OCI-LY1 (cell line): ENCODE results near the gene PHOX2A.

Experiments used
- H2AFZ ChIP-seq: fragments of 200-600 bp; sonication (generic), shearing (Covaris generic); 2 replicates; pipeline ENCODE4 v1.6.0; 2014; ENCODE audit warnings: antibody characterized with exemption, mild to moderate bottlenecking, low read length
- H3F3A ChIP-seq: fragments of 200-600 bp; sonication (generic), shearing (Covaris generic); 2 replicates; pipeline ENCODE4 v1.6.0; 2014; ENCODE audit warnings: mild to moderate bottlenecking, antibody characterized with exemption, low read length, moderate library complexity; ENCODE audit not compliant: insufficient read depth
- H3K27ac ChIP-seq: fragments of 200-600 bp; sonication (generic); 2 replicates; pipeline ENCODE4 v1.5.1; 2014; ENCODE audit warnings: low read length, mixed run types, mild to moderate bottlenecking, low read depth; ENCODE audit not compliant: poor library complexity, severe bottlenecking
- H3K27me3 ChIP-seq: fragments of 200-600 bp; sonication (generic); 2 replicates; pipeline ENCODE4 v1.6.0; 2014; ENCODE audit warnings: antibody characterized with exemption, mild to moderate bottlenecking, low read length, moderate library complexity; ENCODE audit not compliant: insufficient read depth
- H3K36me3 ChIP-seq: fragments of 200-600 bp; sonication (generic); 2 replicates; pipeline ENCODE4 v1.6.1; 2014; ENCODE audit warnings: mild to moderate bottlenecking, antibody characterized with exemption, low read length, moderate library complexity, mixed read lengths; ENCODE audit not compliant: insufficient read depth
- H3K4me1 ChIP-seq: fragments of 200-600 bp; sonication (generic); 2 replicates; pipeline ENCODE4 v1.5.1; 2014; ENCODE audit warnings: mild to moderate bottlenecking, low read length, moderate library complexity; ENCODE audit not compliant: insufficient read depth, severe bottlenecking
- H3K4me2 ChIP-seq: fragments of 200-600 bp; sonication (generic), shearing (Covaris generic); 2 replicates; pipeline ENCODE4 v1.6.1; 2014; ENCODE audit warnings: low read length
- H3K4me3 ChIP-seq: fragments of 200-600 bp; sonication (generic); 2 replicates; pipeline ENCODE4 v1.5.1; 2014; ENCODE audit warnings: low read length, low read depth, mild to moderate bottlenecking, mixed read lengths; ENCODE audit not compliant: poor library complexity, severe bottlenecking
- H3K79me2 ChIP-seq: fragments of 200-600 bp; shearing (Covaris generic); 2 replicates; pipeline ENCODE4 v1.6.1; 2016; ENCODE audit warnings: mixed run types, low read length, mixed read lengths; ENCODE audit not compliant: insufficient read depth
- H3K9ac ChIP-seq: fragments of 200-600 bp; sonication (generic), shearing (Covaris generic); 2 replicates; pipeline ENCODE4 v1.6.1; 2014; ENCODE audit warnings: mild to moderate bottlenecking, low read length, mixed read lengths
- H3K9me2 ChIP-seq: fragments of 200-600 bp; sonication (generic), shearing (Covaris generic); 2 replicates; pipeline ENCODE4 v1.6.1; 2014; ENCODE audit warnings: low read depth, mild to moderate bottlenecking, low read length, mixed read lengths
- H3K9me3 ChIP-seq: fragments of 200-600 bp; shearing (Covaris generic); 2 replicates; pipeline ENCODE4 v1.6.1; 2014; ENCODE audit warnings: low read length, mixed read lengths
- H4K20me1 ChIP-seq: fragments of 200-600 bp; sonication (generic), shearing (Covaris generic); 2 replicates; pipeline ENCODE4 v1.6.0; 2016; ENCODE audit warnings: mild to moderate bottlenecking, low read length; ENCODE audit not compliant: insufficient read depth
- EZH2 ChIP-seq: fragments of 200-600 bp; sonication (generic), shearing (Covaris generic); IDR thresholded peaks from 2 replicates; pipeline ENCODE4 v1.8.0; 2017; ENCODE audit warnings: borderline replicate concordance, mixed run types, mild to moderate bottlenecking, antibody characterized with exemption, low read length, moderate library complexity, mixed read lengths
- TF ChIP-seq, protein P1 (sequence below): fragments of 200-600 bp; sonication (generic), shearing (Covaris generic); IDR thresholded peaks from 2 replicates; pipeline ENCODE4 v1.5.1; 2017; ENCODE audit warnings: mild to moderate bottlenecking, antibody characterized with exemption, low read length, moderate library complexity, mixed read lengths

Gene PHOX2A

DNA sequence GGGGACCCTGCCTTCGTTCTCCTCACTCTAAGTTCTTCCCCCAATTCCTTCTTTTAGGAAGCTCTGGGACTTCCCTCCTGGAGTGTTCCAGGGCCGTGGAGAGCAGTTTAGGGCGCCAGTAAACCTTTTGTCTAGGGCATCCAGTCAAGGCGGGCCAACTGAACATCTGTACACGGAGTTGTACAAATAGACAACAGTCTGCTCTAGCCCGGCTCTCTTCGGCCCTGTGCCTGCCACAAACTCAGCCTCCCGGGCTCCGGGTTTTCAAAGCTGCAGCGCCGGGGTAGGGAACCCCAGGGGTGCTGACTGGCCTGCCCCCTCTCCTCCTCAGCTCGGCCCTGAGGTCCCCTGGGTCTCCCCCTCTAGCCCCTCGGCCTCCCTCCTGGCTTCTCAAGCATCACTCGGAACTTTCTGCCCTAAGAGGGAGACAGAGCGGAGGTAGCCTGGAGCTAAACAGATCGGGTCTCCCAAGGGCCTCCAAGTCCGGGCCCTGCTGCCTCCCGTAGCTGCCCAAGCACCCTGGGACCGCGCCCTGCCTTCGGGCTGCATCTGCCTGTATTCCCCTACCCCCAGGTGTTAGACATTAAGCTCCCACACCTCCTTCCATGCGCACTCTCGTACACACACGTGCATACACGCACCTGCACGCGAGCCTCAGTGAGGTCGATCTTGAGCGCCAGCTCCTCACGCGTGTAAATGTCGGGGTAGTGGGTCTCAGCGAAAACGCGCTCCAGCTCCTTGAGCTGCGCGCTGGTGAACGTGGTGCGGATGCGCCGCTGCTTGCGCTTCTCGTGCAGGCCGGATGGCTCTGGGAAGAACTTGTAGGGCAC, 3.3 kb downstream of the PHOX2A start:
- Histone ChIP-seq H3K4me1 (no peaks in the 10 kb centered on the region), H3K9me2 (no peaks in the 10 kb centered on the region), H3F3A (no peaks in the 10 kb centered on the region), H4K20me1 (no peaks in the 10 kb centered on the region), H3K36me3 (peaks cover 31% of the 10 kb centered on the region), H3K79me2 (no peaks in the 10 kb centered on the region), H3K4me2 (no peak overlapping the region), H3K9ac (no peak overlapping the region), H3K9me3 (no peaks in the 10 kb centered on the region), H3K27ac (no peak overlapping the region), H3K27me3 (no peaks in the 10 kb centered on the region), H3K4me3 (no peak overlapping the region), H2AFZ (no peak overlapping the region)
- TF ChIP-seq EZH2, result no peak
- TF ChIP-seq, protein P1, sequence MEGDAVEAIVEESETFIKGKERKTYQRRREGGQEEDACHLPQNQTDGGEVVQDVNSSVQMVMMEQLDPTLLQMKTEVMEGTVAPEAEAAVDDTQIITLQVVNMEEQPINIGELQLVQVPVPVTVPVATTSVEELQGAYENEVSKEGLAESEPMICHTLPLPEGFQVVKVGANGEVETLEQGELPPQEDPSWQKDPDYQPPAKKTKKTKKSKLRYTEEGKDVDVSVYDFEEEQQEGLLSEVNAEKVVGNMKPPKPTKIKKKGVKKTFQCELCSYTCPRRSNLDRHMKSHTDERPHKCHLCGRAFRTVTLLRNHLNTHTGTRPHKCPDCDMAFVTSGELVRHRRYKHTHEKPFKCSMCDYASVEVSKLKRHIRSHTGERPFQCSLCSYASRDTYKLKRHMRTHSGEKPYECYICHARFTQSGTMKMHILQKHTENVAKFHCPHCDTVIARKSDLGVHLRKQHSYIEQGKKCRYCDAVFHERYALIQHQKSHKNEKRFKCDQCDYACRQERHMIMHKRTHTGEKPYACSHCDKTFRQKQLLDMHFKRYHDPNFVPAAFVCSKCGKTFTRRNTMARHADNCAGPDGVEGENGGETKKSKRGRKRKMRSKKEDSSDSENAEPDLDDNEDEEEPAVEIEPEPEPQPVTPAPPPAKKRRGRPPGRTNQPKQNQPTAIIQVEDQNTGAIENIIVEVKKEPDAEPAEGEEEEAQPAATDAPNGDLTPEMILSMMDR, result no peak

DNA sequence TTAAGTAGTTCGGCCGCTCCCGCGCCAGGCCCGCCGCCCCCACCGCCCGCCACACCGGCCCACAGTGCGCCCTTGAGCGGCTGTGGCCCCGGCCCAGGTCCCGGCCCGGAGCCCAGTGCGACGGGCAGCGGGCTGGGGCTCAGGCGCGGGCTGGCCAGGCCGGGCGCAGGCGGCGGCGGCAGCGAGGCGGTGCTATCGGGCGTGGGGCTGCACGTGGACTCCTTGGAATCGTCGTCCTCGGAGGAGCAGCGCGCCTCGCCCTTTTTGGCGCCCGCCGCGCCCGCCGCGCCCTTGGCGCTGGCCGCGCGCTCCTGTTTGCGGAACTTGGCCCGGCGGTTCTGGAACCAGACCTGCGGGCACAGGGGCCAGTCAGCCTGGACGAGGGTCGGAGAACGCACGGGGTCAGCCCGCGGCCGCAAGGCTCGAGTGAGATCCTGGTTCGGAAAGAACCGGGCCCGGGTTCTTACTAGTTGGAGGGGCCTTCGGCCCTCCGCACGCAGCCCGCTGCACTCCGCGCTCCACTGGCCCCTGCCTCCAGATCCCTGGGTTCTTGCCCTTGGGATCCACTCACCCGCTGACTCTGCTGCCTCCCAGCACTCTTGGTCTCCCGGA, 4.0 kb downstream of the PHOX2A start:
- H3K36me3 ChIP-seq, result peaks cover 38% of the 10 kb centered on the region
- no peaks in the 10 kb centered on the region for H3K9me3 ChIP-seq
- H3K79me2 ChIP-seq, result no peaks in the 10 kb centered on the region
- no peak overlapping the region for H3K4me2 ChIP-seq
- H3K9me2 ChIP-seq, result no peaks in the 10 kb centered on the region
- no peak overlapping the region for H2AFZ ChIP-seq
- H3K4me1 ChIP-seq, result no peaks in the 10 kb centered on the region
- H3K9ac ChIP-seq, result no peak overlapping the region
- H3F3A ChIP-seq, result no peaks in the 10 kb centered on the region
- H4K20me1 ChIP-seq, result no peaks in the 10 kb centered on the region
- TF ChIP-seq EZH2, result no peak
- TF ChIP-seq, protein P1, result no peak
- H3K27me3 ChIP-seq, result no peaks in the 10 kb centered on the region
- H3K4me3 ChIP-seq, result no peak overlapping the region
- no peak overlapping the region for H3K27ac ChIP-seq

DNA sequence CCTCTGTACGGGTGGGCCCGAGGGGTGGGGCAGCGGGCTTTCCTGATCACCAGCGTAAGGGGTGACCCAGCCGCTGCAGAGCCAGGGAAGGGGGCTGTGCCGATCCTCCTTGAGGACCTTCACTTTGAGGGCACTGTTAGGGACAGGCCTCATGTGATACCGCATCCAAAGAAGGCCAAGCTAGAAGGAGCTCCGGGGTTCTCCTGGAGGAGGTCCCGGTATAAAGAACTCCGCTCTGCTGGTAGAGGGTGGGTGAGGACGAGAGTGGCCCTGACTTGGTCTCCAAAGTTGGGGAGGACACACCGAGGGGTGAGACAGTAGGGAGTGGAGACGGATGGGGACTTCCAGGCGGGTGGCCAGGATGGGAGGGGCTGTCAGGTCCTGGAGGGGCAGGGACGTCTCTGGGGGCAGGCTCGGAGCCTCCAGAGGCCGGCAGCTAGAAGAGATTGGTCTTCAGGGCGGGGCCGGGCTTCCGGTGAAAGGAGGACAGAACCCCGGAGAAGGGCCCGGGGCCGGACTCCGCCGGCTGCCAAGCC, 4.6 kb downstream of the PHOX2A start:
- Histone ChIP-seq H3F3A (no peaks in the 10 kb centered on the region), H2AFZ (no peak overlapping the region), H3K4me2 (no peak overlapping the region), H3K9me3 (no peaks in the 10 kb centered on the region), H3K36me3 (peaks cover 44% of the 10 kb centered on the region), H3K9ac (no peak overlapping the region), H3K9me2 (no peaks in the 10 kb centered on the region), H4K20me1 (no peaks in the 10 kb centered on the region), H3K27ac (no peak overlapping the region), H3K4me1 (no peaks in the 10 kb centered on the region), H3K4me3 (no peak overlapping the region), H3K79me2 (no peaks in the 10 kb centered on the region), H3K27me3 (no peaks in the 10 kb centered on the region)
- no peak for TF ChIP-seq EZH2
- TF ChIP-seq, protein P1, result no peak
